DOHH2 (cell line): Measurements from ENCODE around the gene PXK.

Experiments
- CTCF ChIP-seq: fragments of 200-600 bp; sonication (generic); IDR thresholded peaks from one replicate; pipeline ENCODE4 v1.5.1; 2014; ENCODE audit warnings: antibody characterized with exemption, mild to moderate bottlenecking, low read depth, low read length; ENCODE audit not compliant: poor library complexity, severe bottlenecking
- EZH2phosphoT487 ChIP-seq: fragments of 200-600 bp; sonication (generic); IDR thresholded peaks from 2 replicates; pipeline ENCODE4 v1.6.1; 2017; ENCODE audit warnings: borderline replicate concordance, mild to moderate bottlenecking, antibody characterized with exemption, low read length, moderate library complexity, mixed read lengths

GRCh38 chr3:58427661-58428361, 95.1 kb downstream of the PXK start:
- TF ChIP-seq CTCF (no peak), EZH2phosphoT487 (no peak)
